WTC11 (cell line): ENCODE measurements around the gene ZDHHC17. TPM values are rescaled to one million over a fixed set of nuclear protein-coding genes. Genes with fewer than 3 reads are reported as not detected.

Experiments
- ATAC-seq: fragments of 200-7000 bp; cut with Tn5 transposase; 2 replicates; pipeline ENCODE4 v1.10.0; 2021; ENCODE audit warnings: mild to moderate bottlenecking, moderate library complexity
- CTCF ChIA-PET: fragments of 300-600 bp; sonication (Branson Sonifier 250); formaldehyde crosslinking; loops from one replicate; lab custom pipeline; 2021; ENCODE audit warnings: antibody characterized with exemption; lab: Charles Lee
- POLR2A ChIA-PET: fragments of 350-600 bp; sonication (Branson Sonifier 250); formaldehyde crosslinking; loops from one replicate; lab custom pipeline; 2021; ENCODE audit warnings: antibody characterized with exemption; lab: Charles Lee
- DNase-seq: peaks from one replicate; pipeline ENCODE4 v3.0.0; 2021; ENCODE audit warnings: low spot score
- H3K27ac Mint-ChIP-seq: 2 replicates; pipeline ENCODE4 v1.8.0; 2021; ENCODE audit warnings: mixed read lengths
- H3K27me3 Mint-ChIP-seq: 2 replicates; pipeline ENCODE4 v1.8.0; 2021; ENCODE audit warnings: low read depth, mild to moderate bottlenecking, moderate library complexity, mixed read lengths
- H3K36me3 Mint-ChIP-seq: 2 replicates; pipeline ENCODE4 v1.8.0; 2021; ENCODE audit warnings: mixed read lengths
- H3K4me1 Mint-ChIP-seq: 2 replicates; pipeline ENCODE4 v1.8.0; 2022; ENCODE audit warnings: mixed read lengths
- H3K4me3 Mint-ChIP-seq: 2 replicates; pipeline ENCODE4 v1.8.0; 2021; ENCODE audit warnings: mild to moderate bottlenecking, moderate library complexity, mixed read lengths
- H3K9me3 Mint-ChIP-seq: 2 replicates; pipeline ENCODE4 v1.8.0; 2021; ENCODE audit warnings: mixed read lengths
- CREB1 ChIP-seq: sonication (generic); formaldehyde crosslinking; IDR thresholded peaks from 2 replicates; pipeline ENCODE4 v1.8.0; 2023; ENCODE audit warnings: mild to moderate bottlenecking, missing genetic modification reagents
- GTF2I ChIP-seq: fragments of 250-450 bp; sonication (Bioruptor Pico); conservative IDR thresholded peaks from 2 replicates; pipeline ENCODE4 v1.4.0; 2021; ENCODE audit warnings: mild to moderate bottlenecking
- HMGA2 ChIP-seq: fragments of 250-450 bp; sonication (Bioruptor Pico); IDR thresholded peaks from 2 replicates; pipeline ENCODE4 v1.4.0; 2021; ENCODE audit warnings: mild to moderate bottlenecking, moderate library complexity
- IRF2 ChIP-seq: sonication (generic); formaldehyde crosslinking; IDR thresholded peaks from 2 replicates; pipeline ENCODE4 v1.8.0; 2022; ENCODE audit warnings: low read depth, missing genetic modification reagents, borderline replicate concordance
- JAZF1 ChIP-seq: fragments of 250-450 bp; sonication (Bioruptor Pico); IDR thresholded peaks from 2 replicates; pipeline ENCODE4 v1.9.0; 2021; ENCODE audit warnings: moderate library complexity, mild to moderate bottlenecking, inconsistent platforms
- MXD4 ChIP-seq: fragments of 250-450 bp; sonication (Bioruptor Pico); IDR thresholded peaks from 2 replicates; pipeline ENCODE4 v1.8.0; 2021; ENCODE audit warnings: mild to moderate bottlenecking, moderate library complexity, borderline replicate concordance
- NFATC4 ChIP-seq: fragments of 250-450 bp; sonication (Bioruptor Pico); IDR thresholded peaks from 2 replicates; pipeline ENCODE4 v1.9.0; 2021; ENCODE audit warnings: mild to moderate bottlenecking
- RORB ChIP-seq: fragments of 250-450 bp; sonication (Bioruptor Pico); IDR thresholded peaks from 2 replicates; pipeline ENCODE4 v1.9.0; 2021; ENCODE audit warnings: mild to moderate bottlenecking
- SMAD4 ChIP-seq: sonication (generic); formaldehyde crosslinking; IDR thresholded peaks from 2 replicates; pipeline ENCODE4 v1.8.0; 2022; ENCODE audit warnings: mild to moderate bottlenecking, missing genetic modification reagents
- ZBTB43 ChIP-seq: sonication (generic); formaldehyde crosslinking; IDR thresholded peaks from 2 replicates; pipeline ENCODE4 v1.8.1; 2023; ENCODE audit warnings: mild to moderate bottlenecking, missing genetic modification reagents
- ZNF317 ChIP-seq: sonication (generic); formaldehyde crosslinking; IDR thresholded peaks from 2 replicates; pipeline ENCODE4 v1.8.1; 2023; ENCODE audit warnings: low read depth, mild to moderate bottlenecking, moderate library complexity, missing genetic modification reagents, borderline replicate concordance
- ZNF416 ChIP-seq: fragments of 250-450 bp; sonication (Bioruptor Pico); IDR thresholded peaks from 2 replicates; pipeline ENCODE4 v1.9.0; 2021; ENCODE audit warnings: mild to moderate bottlenecking, inconsistent platforms
- ZNF671 ChIP-seq: fragments of 250-450 bp; sonication (Bioruptor Pico); IDR thresholded peaks from 2 replicates; pipeline ENCODE4 v1.8.0; 2021; ENCODE audit warnings: mild to moderate bottlenecking
- total RNA-seq: library from RNA; stranded (reverse); gene quantifications from 3 replicates; pipeline ENCODE4 v1.2.3, GENCODE V29; 2021
- TF ChIP-seq, protein P1 (sequence below): sonication (generic); formaldehyde crosslinking; IDR thresholded peaks from 2 replicates; pipeline ENCODE4 v1.8.0; 2023; ENCODE audit warnings: missing genetic modification reagents, mild to moderate bottlenecking, borderline replicate concordance
- TF ChIP-seq, protein P2 (sequence below): sonication (generic); formaldehyde crosslinking; IDR thresholded peaks from 2 replicates; pipeline ENCODE4 v1.8.1; 2023; ENCODE audit warnings: mild to moderate bottlenecking, missing genetic modification reagents
- TF ChIP-seq, protein P3 (sequence below): sonication (generic); formaldehyde crosslinking; IDR thresholded peaks from 2 replicates; pipeline ENCODE4 v1.8.1; 2022; ENCODE audit warnings: mild to moderate bottlenecking, moderate library complexity, missing genetic modification reagents
- TF ChIP-seq, protein P4 (sequence below): sonication (generic); formaldehyde crosslinking; IDR thresholded peaks from 2 replicates; pipeline ENCODE4 v1.8.1; 2022; ENCODE audit warnings: low read depth, missing genetic modification reagents, borderline replicate concordance

ZDHHC17 gene
- total RNA-seq, 1 experiment from 2014 or later, result 30.7 TPM

DNA sequence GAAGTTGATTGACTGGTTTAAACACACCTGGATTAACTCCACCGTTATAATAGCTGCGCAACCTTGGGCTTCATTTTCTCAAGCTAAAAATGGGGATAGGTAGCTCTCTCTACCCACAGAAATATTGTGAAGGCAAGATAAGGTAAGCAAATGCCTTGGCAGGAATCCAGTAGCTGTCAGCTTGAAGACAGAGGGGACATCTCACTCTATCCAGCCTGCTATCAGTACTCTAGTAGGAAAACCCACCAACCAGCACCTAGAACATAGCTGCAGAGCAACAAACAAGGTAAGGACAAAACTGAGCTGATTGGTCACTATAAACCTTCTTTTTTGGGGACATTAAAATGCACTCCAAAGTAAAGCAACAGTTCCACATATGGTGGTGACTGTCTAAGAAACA lies 107.2 kb downstream of the ZDHHC17 start:
- ChIA-PET CTCF (interaction anchor here (1.1 to 5.0 kb wide), 3 partner anchors 9 to 250 kb away, joined by 3 to 35 read pairs (median 5); no protein-coding TSS in a partner anchor), POLR2A (interaction anchor here (0.7 kb wide), 1 partner anchor 22 kb away, joined by 4 read pairs; no protein-coding TSS in a partner anchor)
- TF ChIP-seq SMAD4 (CRISPR knock-in tag), result no peak
- no peak for TF ChIP-seq HMGA2 (CRISPR knock-in tag)
- TF ChIP-seq, protein P1, sequence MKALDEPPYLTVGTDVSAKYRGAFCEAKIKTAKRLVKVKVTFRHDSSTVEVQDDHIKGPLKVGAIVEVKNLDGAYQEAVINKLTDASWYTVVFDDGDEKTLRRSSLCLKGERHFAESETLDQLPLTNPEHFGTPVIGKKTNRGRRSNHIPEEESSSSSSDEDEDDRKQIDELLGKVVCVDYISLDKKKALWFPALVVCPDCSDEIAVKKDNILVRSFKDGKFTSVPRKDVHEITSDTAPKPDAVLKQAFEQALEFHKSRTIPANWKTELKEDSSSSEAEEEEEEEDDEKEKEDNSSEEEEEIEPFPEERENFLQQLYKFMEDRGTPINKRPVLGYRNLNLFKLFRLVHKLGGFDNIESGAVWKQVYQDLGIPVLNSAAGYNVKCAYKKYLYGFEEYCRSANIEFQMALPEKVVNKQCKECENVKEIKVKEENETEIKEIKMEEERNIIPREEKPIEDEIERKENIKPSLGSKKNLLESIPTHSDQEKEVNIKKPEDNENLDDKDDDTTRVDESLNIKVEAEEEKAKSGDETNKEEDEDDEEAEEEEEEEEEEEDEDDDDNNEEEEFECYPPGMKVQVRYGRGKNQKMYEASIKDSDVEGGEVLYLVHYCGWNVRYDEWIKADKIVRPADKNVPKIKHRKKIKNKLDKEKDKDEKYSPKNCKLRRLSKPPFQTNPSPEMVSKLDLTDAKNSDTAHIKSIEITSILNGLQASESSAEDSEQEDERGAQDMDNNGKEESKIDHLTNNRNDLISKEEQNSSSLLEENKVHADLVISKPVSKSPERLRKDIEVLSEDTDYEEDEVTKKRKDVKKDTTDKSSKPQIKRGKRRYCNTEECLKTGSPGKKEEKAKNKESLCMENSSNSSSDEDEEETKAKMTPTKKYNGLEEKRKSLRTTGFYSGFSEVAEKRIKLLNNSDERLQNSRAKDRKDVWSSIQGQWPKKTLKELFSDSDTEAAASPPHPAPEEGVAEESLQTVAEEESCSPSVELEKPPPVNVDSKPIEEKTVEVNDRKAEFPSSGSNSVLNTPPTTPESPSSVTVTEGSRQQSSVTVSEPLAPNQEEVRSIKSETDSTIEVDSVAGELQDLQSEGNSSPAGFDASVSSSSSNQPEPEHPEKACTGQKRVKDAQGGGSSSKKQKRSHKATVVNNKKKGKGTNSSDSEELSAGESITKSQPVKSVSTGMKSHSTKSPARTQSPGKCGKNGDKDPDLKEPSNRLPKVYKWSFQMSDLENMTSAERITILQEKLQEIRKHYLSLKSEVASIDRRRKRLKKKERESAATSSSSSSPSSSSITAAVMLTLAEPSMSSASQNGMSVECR (CRISPR knock-in tag), result no peak
- no peak for TF ChIP-seq MXD4
- TF ChIP-seq, protein P2, sequence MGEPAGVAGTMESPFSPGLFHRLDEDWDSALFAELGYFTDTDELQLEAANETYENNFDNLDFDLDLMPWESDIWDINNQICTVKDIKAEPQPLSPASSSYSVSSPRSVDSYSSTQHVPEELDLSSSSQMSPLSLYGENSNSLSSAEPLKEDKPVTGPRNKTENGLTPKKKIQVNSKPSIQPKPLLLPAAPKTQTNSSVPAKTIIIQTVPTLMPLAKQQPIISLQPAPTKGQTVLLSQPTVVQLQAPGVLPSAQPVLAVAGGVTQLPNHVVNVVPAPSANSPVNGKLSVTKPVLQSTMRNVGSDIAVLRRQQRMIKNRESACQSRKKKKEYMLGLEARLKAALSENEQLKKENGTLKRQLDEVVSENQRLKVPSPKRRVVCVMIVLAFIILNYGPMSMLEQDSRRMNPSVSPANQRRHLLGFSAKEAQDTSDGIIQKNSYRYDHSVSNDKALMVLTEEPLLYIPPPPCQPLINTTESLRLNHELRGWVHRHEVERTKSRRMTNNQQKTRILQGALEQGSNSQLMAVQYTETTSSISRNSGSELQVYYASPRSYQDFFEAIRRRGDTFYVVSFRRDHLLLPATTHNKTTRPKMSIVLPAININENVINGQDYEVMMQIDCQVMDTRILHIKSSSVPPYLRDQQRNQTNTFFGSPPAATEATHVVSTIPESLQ, result no peak
- TF ChIP-seq ZNF416 (CRISPR knock-in tag), result no peak
- no peak for TF ChIP-seq ZBTB43 (CRISPR knock-in tag)
- no peak for TF ChIP-seq ZNF671 (CRISPR knock-in tag)
- TF ChIP-seq NFATC4 (CRISPR knock-in tag), result no peak
- TF ChIP-seq, protein P3, sequence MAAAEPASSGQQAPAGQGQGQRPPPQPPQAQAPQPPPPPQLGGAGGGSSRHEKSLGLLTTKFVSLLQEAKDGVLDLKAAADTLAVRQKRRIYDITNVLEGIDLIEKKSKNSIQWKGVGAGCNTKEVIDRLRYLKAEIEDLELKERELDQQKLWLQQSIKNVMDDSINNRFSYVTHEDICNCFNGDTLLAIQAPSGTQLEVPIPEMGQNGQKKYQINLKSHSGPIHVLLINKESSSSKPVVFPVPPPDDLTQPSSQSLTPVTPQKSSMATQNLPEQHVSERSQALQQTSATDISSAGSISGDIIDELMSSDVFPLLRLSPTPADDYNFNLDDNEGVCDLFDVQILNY (CRISPR knock-in tag), result no peak
- Mint-ChIP-seq H3K4me3 (no peak overlapping the region), H3K9me3 (no peaks in the 10 kb centered on the region), H3K27ac (0 out of 2 replicates have a peak overlapping the region, but pooled peaks have one; percentile 26), H3K27me3 (no peaks in the 10 kb centered on the region), H3K4me1 (peaks cover 67% of the 10 kb centered on the region), H3K36me3 (no peaks in the 10 kb centered on the region; the same call in 1 of the 2 replicates)
- no peak for DNase-seq
- ATAC-seq, result no peak

- ChIA-PET POLR2A (interaction anchor here (0.7 kb wide), 1 partner anchor 21 kb away, joined by 4 read pairs; no protein-coding TSS in a partner anchor), CTCF (interaction anchor here (1.3 to 5.0 kb wide), 2 partner anchors 139 to 224 kb away, joined by 3 to 35 read pairs; no protein-coding TSS in a partner anchor)
- no peak for TF ChIP-seq JAZF1 (CRISPR knock-in tag)
- TF ChIP-seq GTF2I (CRISPR knock-in tag), result no peak
- no peak for TF ChIP-seq RORB (CRISPR knock-in tag)
- TF ChIP-seq IRF2 (CRISPR knock-in tag), result no peak
- no peak for TF ChIP-seq CREB1
- TF ChIP-seq ZNF317 (CRISPR knock-in tag), result no peak
- TF ChIP-seq, protein P4, sequence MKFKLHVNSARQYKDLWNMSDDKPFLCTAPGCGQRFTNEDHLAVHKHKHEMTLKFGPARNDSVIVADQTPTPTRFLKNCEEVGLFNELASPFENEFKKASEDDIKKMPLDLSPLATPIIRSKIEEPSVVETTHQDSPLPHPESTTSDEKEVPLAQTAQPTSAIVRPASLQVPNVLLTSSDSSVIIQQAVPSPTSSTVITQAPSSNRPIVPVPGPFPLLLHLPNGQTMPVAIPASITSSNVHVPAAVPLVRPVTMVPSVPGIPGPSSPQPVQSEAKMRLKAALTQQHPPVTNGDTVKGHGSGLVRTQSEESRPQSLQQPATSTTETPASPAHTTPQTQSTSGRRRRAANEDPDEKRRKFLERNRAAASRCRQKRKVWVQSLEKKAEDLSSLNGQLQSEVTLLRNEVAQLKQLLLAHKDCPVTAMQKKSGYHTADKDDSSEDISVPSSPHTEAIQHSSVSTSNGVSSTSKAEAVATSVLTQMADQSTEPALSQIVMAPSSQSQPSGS (CRISPR knock-in tag), result no peak
- H3K27me3 Mint-ChIP-seq, result no peaks in the 10 kb centered on the region
- H3K27ac Mint-ChIP-seq, result peak overlapping the region; percentile 89
- H3K4me3 Mint-ChIP-seq, result peak overlapping the region; percentile 20; the same call in 1 of the 2 replicates
- DNase-seq, result no peak
- no peaks in the 10 kb centered on the region; the same call in 1 of the 2 replicates for H3K36me3 Mint-ChIP-seq
- peaks cover 66% of the 10 kb centered on the region for H3K4me1 Mint-ChIP-seq
- H3K9me3 Mint-ChIP-seq, result no peaks in the 10 kb centered on the region
- no peak for ATAC-seq
Measured at GRCh38 chr12:76871742-76872141, 107.8 kb downstream of the ZDHHC17 start.
